Kidney (tissue), 14 donors: ENCODE measurements around the gene UBASH3A. TPM values are rescaled to one million over a fixed set of nuclear protein-coding genes. Genes with fewer than 3 reads are reported as not detected.

Source experiments
- DNase-seq, 5 donors: peaks; one replicate each; pipeline ENCODE4 v3.0.0-alpha.2; 2013 to 2020
- FAIRE-seq: peaks from 2 replicates; lab custom pipeline; 2012; peaks lifted over from hg19 to GRCh38; lab: Jason Lieb, UNC
- H3K27ac ChIP-seq, 2 donors: one replicate each; pipeline ENCODE4 v1.7.0; 2013; ENCODE audit warnings: low read depth in 2 of 2, low read length in 2 of 2, inconsistent platforms in 1 of 2
- H3K27me3 ChIP-seq: one replicate; pipeline ENCODE4 v1.7.1; 2013; ENCODE audit warnings: low read length, inconsistent platforms; ENCODE audit not compliant: control insufficient read depth, insufficient read depth
- H3K36me3 ChIP-seq, 3 donors: one replicate each; pipeline versions ENCODE4 v1.7.0 to v1.7.1; 2013; ENCODE audit warnings: low read length in 3 of 3, control low read depth in 1 of 3, inconsistent platforms in 1 of 3; ENCODE audit not compliant: insufficient read depth in 3 of 3, control insufficient read depth in 2 of 3
- H3K4me1 ChIP-seq, 3 donors: one replicate each; pipeline versions ENCODE4 v1.7.0 to v1.7.1; 2013; ENCODE audit warnings: low read length in 3 of 3, inconsistent platforms in 1 of 3, low read depth in 1 of 3; ENCODE audit not compliant: control insufficient read depth in 2 of 3, insufficient read depth in 2 of 3
- H3K4me3 ChIP-seq, 3 donors: one replicate each; pipeline versions ENCODE4 v1.7.0 to v1.8.1; 2013; ENCODE audit warnings: low read length in 3 of 3, control low read depth in 1 of 3, inconsistent platforms in 1 of 3
- H3K9ac ChIP-seq, 3 donors: one replicate each; pipeline versions ENCODE4 v1.7.0 to v1.7.1; 2013; ENCODE audit warnings: low read length in 3 of 3, control low read depth in 1 of 3, inconsistent platforms in 1 of 3
- H3K9me3 ChIP-seq, 3 donors: one replicate each; pipeline versions ENCODE4 v1.7.0 to v1.7.1; 2013; ENCODE audit warnings: low read length in 3 of 3, control low read depth in 1 of 3, inconsistent platforms in 1 of 3; ENCODE audit not compliant: control insufficient read depth in 2 of 3, insufficient read depth in 1 of 3
- CTCF ChIP-seq: IDR thresholded peaks from 3 replicates; pipeline ENCODE4 v1.5.1; 2012; ENCODE audit warnings: mild to moderate bottlenecking, moderate library complexity, borderline replicate concordance; ENCODE audit not compliant: insufficient read depth; ENCODE audit errors: extremely low read depth
- intact Hi-C: fragments of 100-400 bp; cut with DNase I; formaldehyde crosslinking; loops from one replicate; pipeline ENCODE4 v1.11.1; 2022
- polyA plus RNA-seq: library from polyadenylated mRNA; stranded (reverse); fragments of 350-450 nt; fragmentation: Illumina TruSeq; extraction: RNeasy Lipid Tissue Mini Kit (QIAGEN cat#74804); gene quantifications from one replicate; pipeline ENCODE4 v1.2.3, GENCODE V29; 2014; ENCODE audit warnings: low read depth, low replicate concordance; ENCODE audit not compliant: insufficient read depth
- total RNA-seq: library from RNA; stranded (reverse); fragmentation: NEBNext Ultra II Directional; extraction: Animal tissue kit (Norgen Biotek cat#: 25700); gene quantifications from one replicate; pipeline ENCODE4 v1.2.1, GENCODE V29; 2021
- donor health status: control.
- donor health status: control.
- donor health status: control.
- donor health status: control.
- donor health status: control.
- donor health status: DM: yes; HTN: yes; CAD: no.
- donor health status: Normal renal cell carcinoma (clear cell type).

UBASH3A gene
- total and polyA plus RNA-seq, 2 donors from 2014 or later: 2.7 TPM; not detected in 1

- H3K9me3 ChIP-seq: no peaks in the 10 kb centered on the region
- H3K9ac ChIP-seq: peak within 1 kb of the TSS; percentile 44 to 94 (median 70)
- FAIRE-seq (peak; percentile 99), DNase-seq (peak; percentile 100)
- peak within 1 kb of the TSS; percentile 55 to 86 for H3K27ac ChIP-seq
- H3K27me3 ChIP-seq: no peaks in the 10 kb centered on the region
- no peak for TF ChIP-seq CTCF
- no peaks in the 10 kb centered on the region for H3K36me3 ChIP-seq
- intact Hi-C loops: no loop called here
- peak within 1 kb of the TSS; percentile 78 to 83 (median 82) for H3K4me3 ChIP-seq
- peaks cover 0 to 8% (median 0%) of the 10 kb centered on the region in 3 donors for H3K4me1 ChIP-seq
Observed at GRCh38 chr21:42496120-42496838, 92.6 kb downstream of the UBASH3A start, which contains the start of gene RSPH1. Gene RSPH1 (minus strand): TSS chr21:42496224. CDS start chr21:42496186, 38 bp downstream.

GRCh38 chr21:42496839-42497202 is 93.1 kb downstream of the UBASH3A start:
- peaks cover 0 to 8% (median 0%) of the 10 kb centered on the region in 3 donors for H3K4me1 ChIP-seq
- peak overlapping the region; percentile 17 to 94 (median 44) for H3K9ac ChIP-seq
- DNase-seq (peak in 3 of 5 donors; percentile 55 to 71 (median 68)), FAIRE-seq (no peak)
- peak overlapping the region; percentile 60 to 74 (median 63) for H3K4me3 ChIP-seq
- peak overlapping the region; percentile 55 to 86 for H3K27ac ChIP-seq
- no peaks in the 10 kb centered on the region for H3K27me3 ChIP-seq
- no peak for TF ChIP-seq CTCF
- intact Hi-C loops: no loop called here
- no peaks in the 10 kb centered on the region for H3K36me3 ChIP-seq
- no peaks in the 10 kb centered on the region for H3K9me3 ChIP-seq

Other genes starting within 250 kb of the UBASH3A start
- 27.6 TPM for gene ABCG1, start 184.8 kb upstream of the UBASH3A start, total RNA-seq
- 5.6 TPM for gene ABCG1, start 184.8 kb upstream of the UBASH3A start, polyA plus RNA-seq
- gene TFF3, start 88.5 kb upstream of the UBASH3A start, total RNA-seq: 22.4 TPM
- gene TFF3, start 88.5 kb upstream of the UBASH3A start, polyA plus RNA-seq: 10.0 TPM
- gene TFF2, start 52.9 kb upstream of the UBASH3A start, total RNA-seq: not detected
- not detected for gene TFF2, start 52.9 kb upstream of the UBASH3A start, polyA plus RNA-seq
- gene TFF1, start 37.4 kb upstream of the UBASH3A start, total RNA-seq: not detected
- not detected for gene TFF1, start 37.4 kb upstream of the UBASH3A start, polyA plus RNA-seq
- gene TMPRSS3, start 7.8 kb upstream of the UBASH3A start, total RNA-seq: 15.4 TPM
- gene TMPRSS3, start 7.8 kb upstream of the UBASH3A start, polyA plus RNA-seq: 3.0 TPM
- 12.0 TPM for gene RSPH1, start 92.3 kb downstream of the UBASH3A start, total RNA-seq
- 13.0 TPM for gene RSPH1, start 92.3 kb downstream of the UBASH3A start, polyA plus RNA-seq
- gene SLC37A1, start 110.0 kb downstream of the UBASH3A start, total RNA-seq: 21.8 TPM
- gene SLC37A1, start 110.0 kb downstream of the UBASH3A start, polyA plus RNA-seq: 3.4 TPM
- gene PDE9A, start 249.7 kb downstream of the UBASH3A start, total RNA-seq: 39.0 TPM
- gene PDE9A, start 249.7 kb downstream of the UBASH3A start, polyA plus RNA-seq: 30.1 TPM